Erythroblast (primary cell): ENCODE data around the gene RCSD1.

Experiments used
- GATA1 ChIP-seq: IDR thresholded peaks from 2 replicates; pipeline ENCODE4 v1.6.1; 2011; ENCODE audit warnings: low read depth, mild to moderate bottlenecking, control low read depth, low read length, moderate library complexity
- POLR2A ChIP-seq: IDR thresholded peaks from 2 replicates; pipeline ENCODE4 v1.6.1; 2011; ENCODE audit warnings: mild to moderate bottlenecking, low read length

- no peak for TF ChIP-seq POLR2A
- no peak for TF ChIP-seq GATA1
These were observed 20.5 kb downstream of the RCSD1 start for GRCh38 chr1:167650269-167651160.
